C4-2B (cell line): ENCODE data around the gene WDR81.

ENCODE experiments used
- CTCF ChIP-seq: fragments of 450-650 bp; conservative IDR thresholded peaks from 2 replicates; pipeline ENCODE4 v1.5.1; 2017; ENCODE audit warnings: mild to moderate bottlenecking
- ZFX ChIP-seq: fragments of 450-650 bp; IDR thresholded peaks from 2 replicates; pipeline ENCODE4 v1.6.1; 2017

GRCh38 chr17:1714980-1715802 is 9.3 kb upstream of the WDR81 start:
- TF ChIP-seq CTCF (no peak), ZFX (no peak)
